DND-41 (cell line): Measurements from ENCODE around the gene ITGA1.
A peak's percentile ranks its signal among the peaks of the same experiment; 100 is the strongest.

ENCODE experiments used
- ATAC-seq: fragments of 200-7000 bp; cut with Tn5 transposase; 3 replicates; pipeline ENCODE4 v1.9.1; 2021; ENCODE audit warnings: low read depth; ENCODE audit not compliant: insufficient read depth
- DNase-seq: peaks from one replicate; pipeline ENCODE4 v3.0.0-alpha.2; 2020
- H2AFZ ChIP-seq: 2 replicates; pipeline ENCODE4 v1.6.0; 2012; ENCODE audit warnings: low read depth, low read length
- H3K27ac ChIP-seq: 2 replicates; pipeline ENCODE4 v1.5.1; 2012; ENCODE audit warnings: low read length, inconsistent platforms
- H3K27me3 ChIP-seq: fragments of 200-600 bp; sonication (generic); 2 replicates; pipeline ENCODE4 v1.6.0; 2012; ENCODE audit warnings: low read length, mild to moderate bottlenecking, inconsistent platforms; ENCODE audit not compliant: insufficient read depth, poor library complexity
- H3K36me3 ChIP-seq: 2 replicates; pipeline ENCODE4 v1.5.1; 2012; ENCODE audit warnings: low read length, inconsistent platforms; ENCODE audit not compliant: insufficient read depth
- H3K4me1 ChIP-seq: 2 replicates; pipeline ENCODE4 v1.5.1; 2012; ENCODE audit warnings: mild to moderate bottlenecking, low read length; ENCODE audit not compliant: insufficient read depth
- H3K4me2 ChIP-seq: 2 replicates; pipeline ENCODE4 v1.6.0; 2012; ENCODE audit warnings: mild to moderate bottlenecking, moderate library complexity, low read length, inconsistent platforms; ENCODE audit not compliant: insufficient read depth
- H3K4me3 ChIP-seq, 2 experiments: fragments of 200-600 bp in 1 of 2; shearing (Covaris generic) in 1 of 2; 2 replicates each; pipeline ENCODE4 v1.5.1; 2012 to 2016; ENCODE audit warnings: inconsistent platforms in 2 of 2, low read length in 2 of 2, mild to moderate bottlenecking in 2 of 2, low read depth in 1 of 2, moderate library complexity in 1 of 2
- H3K79me2 ChIP-seq: 2 replicates; pipeline ENCODE4 v1.6.0; 2012; ENCODE audit warnings: low read length, inconsistent platforms; ENCODE audit not compliant: insufficient read depth
- H3K9ac ChIP-seq: 2 replicates; pipeline ENCODE4 v1.6.0; 2012; ENCODE audit warnings: low read depth, mild to moderate bottlenecking, inconsistent platforms, low read length, moderate library complexity
- H3K9me3 ChIP-seq: 2 replicates; pipeline ENCODE4 v1.5.1; 2012; ENCODE audit warnings: low read length, moderate library complexity, mild to moderate bottlenecking, inconsistent platforms; ENCODE audit not compliant: insufficient read depth, severe bottlenecking
- H4K20me1 ChIP-seq: 2 replicates; pipeline ENCODE4 v1.6.0; 2012; ENCODE audit warnings: low read length; ENCODE audit not compliant: insufficient read depth
- EZH2 ChIP-seq: IDR thresholded peaks from 3 replicates; pipeline ENCODE4 v1.6.1; 2012; ENCODE audit warnings: borderline replicate concordance, low read depth, mild to moderate bottlenecking, moderate library complexity, low read length, inconsistent platforms; ENCODE audit not compliant: severe bottlenecking
- TF ChIP-seq, protein P1 (sequence below): IDR thresholded peaks from 2 replicates; pipeline ENCODE4 v1.5.1; 2012; ENCODE audit warnings: borderline replicate concordance, low read length, moderate library complexity, mild to moderate bottlenecking; ENCODE audit not compliant: poor library complexity, severe bottlenecking; ENCODE audit errors: extremely low read depth

The ITGA1 gene

DNA sequence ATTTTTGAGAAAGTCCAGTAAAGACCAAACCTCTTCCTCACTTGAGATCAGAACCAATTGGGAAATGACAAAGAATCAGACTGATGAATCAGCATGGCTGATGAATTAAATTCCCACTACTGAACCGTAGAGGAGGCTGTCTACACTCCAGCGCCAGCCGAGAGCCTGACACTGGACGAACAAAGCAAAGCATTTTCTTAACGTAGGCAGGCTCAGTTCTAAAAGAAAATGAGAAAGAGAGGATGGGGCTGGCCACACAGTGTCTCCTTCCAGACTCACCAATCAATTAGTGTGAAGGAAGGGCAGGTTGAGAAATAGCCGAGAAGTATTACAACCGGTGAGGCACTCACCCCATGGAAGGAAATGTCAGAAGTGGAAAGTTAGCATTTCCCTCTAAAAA is 49.4 kb downstream of the ITGA1 start:
- no peak overlapping the region for H3K4me3 ChIP-seq
- peaks cover 28% of the 10 kb centered on the region for H3K4me1 ChIP-seq
- H4K20me1 ChIP-seq = no peaks in the 10 kb centered on the region
- TF ChIP-seq EZH2 = no peak
- TF ChIP-seq, protein P1, sequence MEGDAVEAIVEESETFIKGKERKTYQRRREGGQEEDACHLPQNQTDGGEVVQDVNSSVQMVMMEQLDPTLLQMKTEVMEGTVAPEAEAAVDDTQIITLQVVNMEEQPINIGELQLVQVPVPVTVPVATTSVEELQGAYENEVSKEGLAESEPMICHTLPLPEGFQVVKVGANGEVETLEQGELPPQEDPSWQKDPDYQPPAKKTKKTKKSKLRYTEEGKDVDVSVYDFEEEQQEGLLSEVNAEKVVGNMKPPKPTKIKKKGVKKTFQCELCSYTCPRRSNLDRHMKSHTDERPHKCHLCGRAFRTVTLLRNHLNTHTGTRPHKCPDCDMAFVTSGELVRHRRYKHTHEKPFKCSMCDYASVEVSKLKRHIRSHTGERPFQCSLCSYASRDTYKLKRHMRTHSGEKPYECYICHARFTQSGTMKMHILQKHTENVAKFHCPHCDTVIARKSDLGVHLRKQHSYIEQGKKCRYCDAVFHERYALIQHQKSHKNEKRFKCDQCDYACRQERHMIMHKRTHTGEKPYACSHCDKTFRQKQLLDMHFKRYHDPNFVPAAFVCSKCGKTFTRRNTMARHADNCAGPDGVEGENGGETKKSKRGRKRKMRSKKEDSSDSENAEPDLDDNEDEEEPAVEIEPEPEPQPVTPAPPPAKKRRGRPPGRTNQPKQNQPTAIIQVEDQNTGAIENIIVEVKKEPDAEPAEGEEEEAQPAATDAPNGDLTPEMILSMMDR = no peak
- peaks cover 2% of the 10 kb centered on the region for H3K79me2 ChIP-seq
- no peak overlapping the region for H3K9ac ChIP-seq
- no peak overlapping the region for H2AFZ ChIP-seq
- no peaks in the 10 kb centered on the region for H3K36me3 ChIP-seq
- no peaks in the 10 kb centered on the region for H3K9me3 ChIP-seq
- DNase-seq (no peak), ATAC-seq (no peak)
- no peak overlapping the region for H3K4me2 ChIP-seq
- no peaks in the 10 kb centered on the region for H3K27me3 ChIP-seq
- no peak overlapping the region for H3K27ac ChIP-seq

DNA sequence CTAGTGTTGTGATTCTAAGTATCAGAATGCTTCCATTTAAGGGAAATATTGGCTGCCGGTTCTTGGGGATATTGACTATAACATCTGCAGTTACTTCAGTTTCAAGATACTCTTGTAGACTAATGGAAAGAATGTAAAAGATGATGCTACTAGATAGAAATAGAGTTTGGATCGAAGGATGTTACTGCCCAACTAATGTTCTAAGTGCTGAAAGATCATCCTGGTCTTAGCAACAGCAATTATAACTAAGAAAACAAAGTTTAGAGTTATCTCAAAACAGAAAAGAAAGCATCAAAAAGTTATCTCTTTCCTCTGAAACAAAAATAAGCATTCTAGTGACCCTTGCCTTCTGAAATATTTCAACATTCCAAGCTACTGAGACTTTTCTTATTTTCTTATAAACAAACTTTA is 49.9 kb downstream of the ITGA1 start:
- Histone ChIP-seq H3K36me3 (no peaks in the 10 kb centered on the region), H3K4me3 (no peak overlapping the region), H3K27me3 (no peaks in the 10 kb centered on the region), H3K4me2 (no peak overlapping the region), H2AFZ (no peak overlapping the region), H3K27ac (no peak overlapping the region), H3K4me1 (peaks cover 28% of the 10 kb centered on the region), H4K20me1 (no peaks in the 10 kb centered on the region), H3K9me3 (no peaks in the 10 kb centered on the region), H3K9ac (no peak overlapping the region), H3K79me2 (peaks cover 2% of the 10 kb centered on the region)
- ATAC-seq = no peak
- TF ChIP-seq, protein P1 = no peak
- TF ChIP-seq EZH2 = no peak
- DNase-seq = no peak

DNA sequence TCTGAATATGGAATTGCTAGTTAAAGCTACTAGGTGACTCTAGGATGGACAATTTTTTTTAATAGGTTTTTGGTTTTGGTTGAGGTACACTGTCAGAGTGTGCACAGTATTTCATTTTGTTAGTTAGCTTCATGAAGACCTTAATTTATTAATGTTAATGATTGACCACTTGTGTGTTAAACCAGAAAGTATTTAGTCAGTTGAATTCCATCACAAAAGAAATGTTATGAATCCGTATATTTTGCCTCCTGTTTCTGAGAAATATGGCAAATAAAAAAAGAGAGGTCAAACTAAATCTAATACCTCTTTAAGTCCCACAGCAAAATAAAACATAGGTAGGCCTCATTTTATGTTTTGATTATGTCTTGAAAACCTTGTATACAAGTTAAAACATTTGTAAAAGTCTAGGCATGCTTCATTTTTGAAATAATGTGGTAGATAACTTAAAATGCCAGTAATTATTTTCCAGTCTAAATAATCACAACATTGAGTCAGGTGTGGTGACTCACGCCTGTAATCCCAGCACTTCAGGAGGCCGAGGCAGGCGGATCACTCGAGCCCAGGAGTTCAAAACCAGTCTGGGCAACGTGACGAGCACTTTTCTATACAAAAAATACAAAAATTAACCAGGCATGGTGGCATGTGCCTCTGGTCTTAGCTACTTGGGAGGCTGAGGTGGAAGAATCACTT is 50.8 kb downstream of the ITGA1 start:
- DNase-seq (no peak), ATAC-seq (no peak)
- TF ChIP-seq, protein P1 = no peak
- no peak for TF ChIP-seq EZH2
- Histone ChIP-seq H3K4me2 (no peak overlapping the region), H3K79me2 (peaks cover 5% of the 10 kb centered on the region), H3K27me3 (no peaks in the 10 kb centered on the region), H2AFZ (no peak overlapping the region), H3K9ac (no peak overlapping the region), H4K20me1 (no peaks in the 10 kb centered on the region), H3K36me3 (no peaks in the 10 kb centered on the region), H3K27ac (no peak overlapping the region), H3K4me3 (no peak overlapping the region), H3K9me3 (no peaks in the 10 kb centered on the region), H3K4me1 (peaks cover 28% of the 10 kb centered on the region)

DNA sequence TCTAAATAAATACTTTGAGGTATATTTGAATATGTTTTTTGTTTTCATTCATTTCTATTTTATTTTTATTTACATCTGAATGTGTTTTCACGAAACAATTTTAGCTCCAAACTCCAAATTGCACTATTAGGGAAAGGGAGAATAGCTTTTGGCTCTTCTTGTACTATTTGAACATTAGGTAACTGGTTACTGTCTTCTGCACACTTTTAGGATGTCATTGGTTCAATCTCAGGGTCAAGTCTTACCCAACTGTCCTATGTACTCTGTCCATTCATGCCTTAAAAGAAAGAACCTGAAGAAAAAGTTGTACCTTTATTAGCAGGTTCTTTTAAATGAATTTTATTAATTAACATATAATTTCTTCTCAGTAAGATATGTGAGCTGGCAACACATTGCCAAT is 51.6 kb downstream of the ITGA1 start:
- Histone ChIP-seq H3K27ac (no peak overlapping the region; the same call in 1 of the 2 replicates), H3K9me3 (no peaks in the 10 kb centered on the region), H3K4me1 (peaks cover 32% of the 10 kb centered on the region), H3K79me2 (peaks cover 7% of the 10 kb centered on the region), H2AFZ (no peak overlapping the region), H3K4me2 (peak overlapping the region; percentile 72), H3K27me3 (no peaks in the 10 kb centered on the region), H3K36me3 (no peaks in the 10 kb centered on the region), H3K4me3 (no peak overlapping the region), H4K20me1 (no peaks in the 10 kb centered on the region), H3K9ac (no peak overlapping the region)
- no peak for ATAC-seq
- no peak for TF ChIP-seq EZH2
- TF ChIP-seq, protein P1 = no peak
- DNase-seq = no peak
